Prostate gland (tissue), 2 donors: Measurements from ENCODE around the gene PLK1. TPM values are rescaled to one million over a fixed set of nuclear protein-coding genes. Genes with fewer than 3 reads are reported as not detected.

Source experiments
- DNase-seq: peaks from one replicate; pipeline ENCODE4 v3.0.0-alpha.2; 2019; ENCODE audit warnings: low spot score
- H3K27ac ChIP-seq, 2 donors: fragments of 200-600 bp; sonication (generic); 2 replicates each; pipeline ENCODE4 v1.5.1; 2017 to 2019
- H3K27me3 ChIP-seq: fragments of 200-600 bp; sonication (generic); replicated peaks from 2 replicates; pipeline ENCODE4 v1.5.1; 2019; ENCODE audit not compliant: insufficient read depth
- H3K36me3 ChIP-seq, 2 donors: fragments of 200-600 bp; sonication (generic); 1 replicate in 1 of 2; 2 replicates in 1 of 2; pipeline versions ENCODE4 v1.5.1 to v1.8.1; 2017 to 2019
- H3K4me1 ChIP-seq: fragments of 200-600 bp; sonication (generic); replicated peaks from 2 replicates; pipeline ENCODE4 v1.5.1; 2019
- H3K4me3 ChIP-seq, 2 donors: fragments of 200-600 bp; sonication (generic); 2 replicates each; pipeline ENCODE4 v1.5.1; 2017 to 2019
- H3K9me3 ChIP-seq: fragments of 200-600 bp; sonication (generic); 2 replicates; pipeline ENCODE4 v1.5.1; 2017
- CTCF ChIP-seq, 4 experiments: fragments of 200-600 bp in 2 of 4; fragments of 450-650 bp in 2 of 4; sonication (generic) in 2 of 4; IDR thresholded peaks; 1 replicate in 3 of 4; 2 replicates in 1 of 4; pipeline ENCODE4 v1.5.1; 2016 to 2019; ENCODE audit warnings: antibody characterized with exemption in 4 of 4, mild to moderate bottlenecking in 2 of 4, moderate library complexity in 2 of 4
- POLR2A ChIP-seq: fragments of 450-650 bp; IDR thresholded peaks from one replicate; pipeline ENCODE4 v1.6.1; 2016; ENCODE audit warnings: antibody characterized with exemption, mild to moderate bottlenecking
- POLR2AphosphoS5 ChIP-seq: sonication (generic); formaldehyde crosslinking; IDR thresholded peaks from one replicate; pipeline ENCODE4 v1.6.1; 2017; ENCODE audit warnings: antibody characterized with exemption
- WGBS: methylation state at CpG from one replicate; pipeline ENCODE4 v1.1.5; 2018; 5-methylcytosine and 5-hydroxymethylcytosine counted together
- intact Hi-C: fragments of 100-400 bp; cut with DNase I; formaldehyde crosslinking; loops from one replicate; pipeline ENCODE4 v1.14.2; 2022
- total RNA-seq, 2 donors: library from RNA; depleted of rRNA; stranded (reverse); fragments of >200 nt; gene quantifications; one replicate each; pipeline ENCODE4 v1.1.0, GENCODE V29; 2016

PLK1 gene
- total RNA-seq, 2 donors from 2014 or later: 2.6 to 8.7 TPM

- no peaks in the 10 kb centered on the region for H3K9me3 ChIP-seq
Measured at GRCh38 chr16:23640615-23640930, 38.1 kb upstream of the PLK1 start.

GRCh38 chr16:23640931-23641765 is 37.5 kb upstream of the PLK1 start, which contains the start of the genes DCTN5 and PALB2:
Gene DCTN5, plus strand, starts transcription at chr16:23641466. Its CDS starts 77 bp downstream, at chr16:23641543.
Gene PALB2, minus strand, starts transcription at chr16:23641310. Its CDS starts 153 bp downstream, at chr16:23641157.
- 1% methylated on average over 63 of the region's 64 CpGs for WGBS
- H3K27ac ChIP-seq: peak within 1 kb of the TSS; percentile 67 to 76

More at GRCh38 chr16:23640615-23640930, 38.1 kb upstream of the PLK1 start:
- no peak for TF ChIP-seq POLR2A
- TF ChIP-seq POLR2AphosphoS5: no peak
- no peak for TF ChIP-seq CTCF (IDR thresholded peaks at IDR 0.05)
- Histone ChIP-seq H3K4me3 (peak overlapping the region; percentile 69 to 94), H3K36me3 (no peaks in the 10 kb centered on the region), H3K4me1 (peaks cover 9% of the 10 kb centered on the region), H3K27me3 (no peaks in the 10 kb centered on the region), H3K27ac (peak overlapping the region in 1 of 2 donors; percentile 67)
- WGBS: 2% methylated on average over 8 of the region's 8 CpGs
- no peak for DNase-seq
- intact Hi-C loops: no loop called here

GRCh38 chr16:23642246-23642774 is 36.4 kb upstream of the PLK1 start:
- Histone ChIP-seq H3K9me3 (no peaks in the 10 kb centered on the region), H3K27ac (no peak overlapping the region), H3K4me1 (peaks cover 9% of the 10 kb centered on the region), H3K36me3 (no peaks in the 10 kb centered on the region), H3K27me3 (no peaks in the 10 kb centered on the region), H3K4me3 (peak overlapping the region; percentile 69 to 94)
- TF ChIP-seq POLR2AphosphoS5 (no peak), CTCF (IDR thresholded peaks at IDR 0.05) (no peak), POLR2A (no peak)
- intact Hi-C loops: no loop called here
- DNase-seq: no peak
- 73% methylated on average over 14 of the region's 14 CpGs for WGBS

More at GRCh38 chr16:23640931-23641765, 37.5 kb upstream of the PLK1 start, which contains the start of the genes DCTN5 and PALB2:
- peaks cover 9% of the 10 kb centered on the region for H3K4me1 ChIP-seq
- TF ChIP-seq POLR2A (peak; percentile 49), POLR2AphosphoS5 (peak; percentile 97), CTCF (IDR thresholded peaks at IDR 0.05) (peak in 1 of 4 experiments; percentile 24)
- no peaks in the 10 kb centered on the region for H3K9me3 ChIP-seq
- peak within 1 kb of the TSS; percentile 69 to 94 for H3K4me3 ChIP-seq
- intact Hi-C loops: no loop called here
- DNase-seq: peak; percentile 91
- no peaks in the 10 kb centered on the region for H3K27me3 ChIP-seq
- no peaks in the 10 kb centered on the region for H3K36me3 ChIP-seq

- no peaks in the 10 kb centered on the region for H3K36me3 ChIP-seq
- H3K4me1 ChIP-seq: no peaks in the 10 kb centered on the region
- H3K27me3 ChIP-seq: no peaks in the 10 kb centered on the region
- no peaks in the 10 kb centered on the region for H3K9me3 ChIP-seq
- no peak for DNase-seq
- TF ChIP-seq CTCF (IDR thresholded peaks at IDR 0.05) (no peak), POLR2A (no peak), POLR2AphosphoS5 (no peak)
- WGBS: 83% methylated on average over 4 of the region's 4 CpGs
- H3K4me3 ChIP-seq: no peak overlapping the region
- no peak overlapping the region for H3K27ac ChIP-seq
- intact Hi-C loops: no loop called here
Measured at GRCh38 chr16:23650674-23651416, 27.8 kb upstream of the PLK1 start.
